Colonic mucosa (tissue), 4 donors: Measurements from ENCODE around the gene M6PR. TPM values are rescaled to one million over a fixed set of nuclear protein-coding genes. Genes with fewer than 3 reads are reported as not detected.

Experiments used
- DNase-seq: peaks from one replicate; pipeline ENCODE4 v3.0.0-alpha.2; 2020
- H3K27ac ChIP-seq: fragments of 200-600 bp; one replicate; pipeline ENCODE4 v1.8.0; 2021
- H3K27me3 ChIP-seq: fragments of 200-600 bp; one replicate; pipeline ENCODE4 v1.8.0; 2021
- H3K36me3 ChIP-seq: fragments of 200-600 bp; one replicate; pipeline ENCODE4 v1.8.0; 2021
- H3K4me1 ChIP-seq: fragments of 200-600 bp; one replicate; pipeline ENCODE4 v1.8.0; 2021; ENCODE audit warnings: mild to moderate bottlenecking
- H3K4me3 ChIP-seq: fragments of 200-600 bp; one replicate; pipeline ENCODE4 v1.8.0; 2021
- H3K9ac ChIP-seq, 2 donors: one replicate each; pipeline ENCODE4 v1.7.0; 2013; ENCODE audit warnings: control low read depth in 2 of 2, low read depth in 2 of 2, low read length in 2 of 2
- H3K9me3 ChIP-seq: fragments of 200-600 bp; one replicate; pipeline ENCODE4 v1.8.0; 2021
- intact Hi-C: fragments of 100-400 bp; cut with DNase I; formaldehyde crosslinking; loops from one replicate; pipeline ENCODE4 v1.14.1; 2022
- total RNA-seq, 2 donors: library from RNA; stranded (reverse); fragmentation: NEBNext Ultra II Directional in 1 of 2; extraction: Animal tissue kit (Norgen Biotek cat#: 25700) in 1 of 2; gene quantifications; one replicate each; pipeline ENCODE4 v1.2.1, GENCODE V29; 2021
- TF ChIP-seq, protein P1 (sequence below): fragments of 200-600 bp; IDR thresholded peaks from one replicate; pipeline ENCODE4 v1.8.0; 2022; ENCODE audit warnings: antibody characterized with exemption, mild to moderate bottlenecking
- donor health status: healthy.
- donor health status: DM: no; HTN: no; CAD: no.
- donor health status: DM: no; HTN: no; CAD: no.

Gene M6PR
- total RNA-seq, 2 donors from 2014 or later, result 84.3 to 122 TPM

DNA sequence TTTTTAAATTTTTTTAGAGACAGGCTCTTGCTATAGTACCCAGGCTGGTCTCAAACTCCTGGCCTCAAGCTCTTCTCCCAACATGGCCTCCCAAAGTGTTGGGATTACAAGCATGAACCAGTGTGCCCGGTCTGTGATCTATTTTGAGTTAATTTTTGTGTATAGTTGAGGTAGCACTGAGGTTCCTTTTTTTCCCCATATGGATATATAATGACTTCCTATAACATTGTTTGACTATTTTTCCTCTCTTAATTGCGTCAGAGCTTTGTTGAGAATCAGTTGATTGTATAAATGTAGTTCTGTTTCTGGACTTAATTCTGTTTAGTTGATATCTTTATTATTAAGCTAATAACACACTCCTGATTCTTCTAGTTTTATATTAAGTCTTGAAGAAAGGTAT, 8.6 kb upstream of the M6PR start:
- no peak overlapping the region for H3K4me3 ChIP-seq
- H3K36me3 ChIP-seq, result no peaks in the 10 kb centered on the region
- H3K9me3 ChIP-seq, result no peaks in the 10 kb centered on the region
- no peak overlapping the region for H3K27ac ChIP-seq
- H3K27me3 ChIP-seq, result no peaks in the 10 kb centered on the region
- DNase-seq, result no peak
- H3K9ac ChIP-seq, result no peak overlapping the region
- H3K4me1 ChIP-seq, result no peaks in the 10 kb centered on the region
- intact Hi-C loops, result no loop called here
- TF ChIP-seq, protein P1, sequence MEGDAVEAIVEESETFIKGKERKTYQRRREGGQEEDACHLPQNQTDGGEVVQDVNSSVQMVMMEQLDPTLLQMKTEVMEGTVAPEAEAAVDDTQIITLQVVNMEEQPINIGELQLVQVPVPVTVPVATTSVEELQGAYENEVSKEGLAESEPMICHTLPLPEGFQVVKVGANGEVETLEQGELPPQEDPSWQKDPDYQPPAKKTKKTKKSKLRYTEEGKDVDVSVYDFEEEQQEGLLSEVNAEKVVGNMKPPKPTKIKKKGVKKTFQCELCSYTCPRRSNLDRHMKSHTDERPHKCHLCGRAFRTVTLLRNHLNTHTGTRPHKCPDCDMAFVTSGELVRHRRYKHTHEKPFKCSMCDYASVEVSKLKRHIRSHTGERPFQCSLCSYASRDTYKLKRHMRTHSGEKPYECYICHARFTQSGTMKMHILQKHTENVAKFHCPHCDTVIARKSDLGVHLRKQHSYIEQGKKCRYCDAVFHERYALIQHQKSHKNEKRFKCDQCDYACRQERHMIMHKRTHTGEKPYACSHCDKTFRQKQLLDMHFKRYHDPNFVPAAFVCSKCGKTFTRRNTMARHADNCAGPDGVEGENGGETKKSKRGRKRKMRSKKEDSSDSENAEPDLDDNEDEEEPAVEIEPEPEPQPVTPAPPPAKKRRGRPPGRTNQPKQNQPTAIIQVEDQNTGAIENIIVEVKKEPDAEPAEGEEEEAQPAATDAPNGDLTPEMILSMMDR, result no peak

DNA sequence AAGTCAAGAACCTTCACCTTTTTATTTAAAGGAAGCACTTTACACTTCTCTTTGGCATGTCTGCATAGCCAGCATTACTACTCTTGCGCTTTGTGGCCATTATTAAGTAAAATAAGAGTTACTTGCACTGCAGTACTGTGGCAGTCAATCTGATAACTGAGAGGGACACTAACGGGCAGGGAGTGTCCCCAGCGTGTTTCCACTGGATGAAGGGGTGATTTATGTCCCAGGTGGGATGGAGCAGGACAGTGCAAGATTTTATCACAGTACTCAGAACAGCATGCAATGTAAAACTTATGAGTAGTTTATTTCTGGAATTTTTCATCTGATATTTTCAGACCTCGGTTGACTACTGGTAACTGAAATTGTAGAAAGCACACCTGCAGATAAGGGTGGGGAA, 8.1 kb upstream of the M6PR start:
- Histone ChIP-seq H3K36me3 (no peaks in the 10 kb centered on the region), H3K27ac (no peak overlapping the region), H3K9me3 (no peaks in the 10 kb centered on the region), H3K4me1 (no peaks in the 10 kb centered on the region), H3K27me3 (no peaks in the 10 kb centered on the region), H3K9ac (no peak overlapping the region), H3K4me3 (no peak overlapping the region)
- intact Hi-C loops, result no loop called here
- TF ChIP-seq, protein P1, result no peak
- DNase-seq, result no peak

DNA sequence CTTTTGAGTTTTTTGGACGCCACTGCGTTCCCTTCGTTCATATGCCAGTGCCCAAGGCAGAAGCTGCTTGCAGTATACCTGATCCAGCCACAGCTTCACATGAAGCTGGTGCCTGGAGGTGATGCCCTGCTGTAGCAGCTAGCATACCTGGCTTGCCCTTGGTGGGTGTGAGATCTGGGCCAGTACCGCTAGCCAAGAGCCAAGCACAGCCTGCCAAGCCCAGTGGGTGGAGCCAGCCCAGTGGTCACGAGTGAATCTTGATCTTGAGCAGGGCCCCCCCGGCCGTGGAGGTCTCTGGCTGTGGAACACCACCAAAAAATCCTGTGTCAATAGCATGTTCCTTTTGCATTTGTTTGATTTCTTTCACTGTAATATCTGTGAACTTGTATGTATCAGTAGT, 7.3 kb upstream of the M6PR start:
- H3K4me3 ChIP-seq, result no peak overlapping the region
- H3K9ac ChIP-seq, result no peak overlapping the region
- intact Hi-C loops, result no loop called here
- DNase-seq, result no peak
- H3K9me3 ChIP-seq, result no peaks in the 10 kb centered on the region
- H3K27ac ChIP-seq, result no peak overlapping the region
- H3K4me1 ChIP-seq, result no peaks in the 10 kb centered on the region
- H3K36me3 ChIP-seq, result no peaks in the 10 kb centered on the region
- H3K27me3 ChIP-seq, result no peaks in the 10 kb centered on the region
- TF ChIP-seq, protein P1, result no peak

DNA sequence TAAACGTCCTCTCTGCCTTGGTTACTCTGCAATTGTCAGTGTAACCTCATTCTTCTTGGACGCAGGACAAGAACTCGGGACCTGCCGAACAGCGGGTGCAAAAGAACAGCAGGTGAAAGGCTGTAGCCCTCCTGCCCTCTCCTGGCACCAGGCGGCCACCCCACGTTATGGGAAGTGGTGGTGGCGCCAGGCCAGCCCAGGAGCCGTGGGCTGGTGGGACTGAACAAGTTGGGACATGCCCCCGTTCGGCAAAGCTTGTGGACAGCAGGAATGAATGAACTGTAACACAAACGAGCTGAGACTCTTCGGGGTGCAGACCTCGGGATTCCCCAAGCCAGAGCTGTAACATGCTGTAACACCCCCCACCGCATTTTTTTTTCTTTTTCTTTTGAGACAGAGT, 6.6 kb upstream of the M6PR start:
- H3K4me1 ChIP-seq, result no peaks in the 10 kb centered on the region
- no peak overlapping the region for H3K9ac ChIP-seq
- intact Hi-C loops, result no loop called here
- no peak for DNase-seq
- no peaks in the 10 kb centered on the region for H3K27me3 ChIP-seq
- H3K4me3 ChIP-seq, result no peak overlapping the region
- H3K36me3 ChIP-seq, result no peaks in the 10 kb centered on the region
- H3K9me3 ChIP-seq, result no peaks in the 10 kb centered on the region
- H3K27ac ChIP-seq, result no peak overlapping the region
- TF ChIP-seq, protein P1, result no peak

DNA sequence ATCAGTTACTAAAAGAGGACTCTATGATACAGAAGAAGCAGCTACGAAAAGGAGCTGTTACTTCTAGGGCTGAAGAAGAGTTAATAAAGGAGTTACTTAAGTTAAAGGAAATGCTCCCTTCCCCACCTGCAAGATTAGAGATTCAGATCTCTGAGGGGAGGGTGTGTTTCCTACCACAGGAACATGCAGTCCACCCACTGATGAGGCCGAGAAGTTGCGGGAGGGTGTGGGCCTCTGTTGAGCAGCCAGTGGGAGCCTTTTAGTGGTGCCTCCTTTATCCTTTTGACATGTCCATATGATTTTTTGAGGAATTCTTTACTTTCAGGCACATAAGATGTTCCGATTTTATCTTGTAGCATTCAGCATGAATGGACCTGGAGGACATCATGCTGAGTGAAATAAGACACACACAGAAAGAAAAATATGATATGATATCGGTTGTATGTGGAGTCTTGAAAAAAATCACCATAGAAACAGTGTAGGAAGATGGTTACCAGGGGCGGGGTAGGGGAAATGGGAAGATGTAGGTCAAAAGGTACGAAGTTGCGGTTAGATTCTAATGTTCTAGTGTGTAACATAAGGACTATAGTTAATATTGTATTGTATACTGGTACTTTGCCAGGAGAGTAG, 4.4 kb upstream of the M6PR start:
- TF ChIP-seq, protein P1, result no peak
- Histone ChIP-seq H3K36me3 (no peaks in the 10 kb centered on the region), H3K4me3 (no peak overlapping the region), H3K9ac (no peak overlapping the region), H3K9me3 (no peaks in the 10 kb centered on the region), H3K27me3 (no peaks in the 10 kb centered on the region), H3K27ac (no peak overlapping the region), H3K4me1 (no peaks in the 10 kb centered on the region)
- intact Hi-C loops, result no loop called here
- no peak for DNase-seq
